NAMALWA (cell line): ENCODE data around the gene SHCBP1L.

Experiments used
- DNase-seq: peaks from one replicate; pipeline ENCODE4 v3.0.0-alpha.2; 2015; ENCODE audit warnings: low spot score

SHCBP1L gene

GRCh38 chr1:182952677-182953444 is at the start of gene SHCBP1L:
SHCBP1L (minus strand) TSS chr1:182953166; CDS start chr1:182953133, 33 bp downstream.
- no peak for DNase-seq

GRCh38 chr1:183002267-183002666 is 49.3 kb upstream of the SHCBP1L start:
- DNase-seq: no peak

GRCh38 chr1:183000167-183000962 is 47.4 kb upstream of the SHCBP1L start:
- DNase-seq: no peak

GRCh38 chr1:182998482-182998881 is 45.5 kb upstream of the SHCBP1L start:
- no peak for DNase-seq

GRCh38 chr1:182996816-182997215 is 43.9 kb upstream of the SHCBP1L start:
- no peak for DNase-seq

- DNase-seq: no peak
These were observed 42.9 kb upstream of the SHCBP1L start for GRCh38 chr1:182995894-182996293.

- DNase-seq: no peak
These were observed 40.8 kb upstream of the SHCBP1L start for GRCh38 chr1:182993746-182994145.

- DNase-seq: no peak
These were observed 37.6 kb upstream of the SHCBP1L start for GRCh38 chr1:182990413-182991144.

- DNase-seq: no peak
These were observed 32.9 kb upstream of the SHCBP1L start for GRCh38 chr1:182985876-182986275.

GRCh38 chr1:182984621-182985020 is 31.7 kb upstream of the SHCBP1L start:
- no peak for DNase-seq

- DNase-seq: no peak
These were observed 31.2 kb upstream of the SHCBP1L start for GRCh38 chr1:182984138-182984537.

- DNase-seq: no peak
These were observed 25.3 kb upstream of the SHCBP1L start for GRCh38 chr1:182978151-182978853.

GRCh38 chr1:182977480-182977879 is 24.5 kb upstream of the SHCBP1L start:
- no peak for DNase-seq

- no peak for DNase-seq
These were observed 21.7 kb upstream of the SHCBP1L start for GRCh38 chr1:182974506-182975191.

GRCh38 chr1:182972829-182973228 is 19.9 kb upstream of the SHCBP1L start:
- no peak for DNase-seq

- DNase-seq: no peak
These were observed 19.3 kb upstream of the SHCBP1L start for GRCh38 chr1:182972231-182972630.

GRCh38 chr1:182971219-182971618 is 18.3 kb upstream of the SHCBP1L start:
- DNase-seq: no peak

- no peak for DNase-seq
These were observed 16.1 kb upstream of the SHCBP1L start for GRCh38 chr1:182968836-182969734.

GRCh38 chr1:182968151-182968741 is 15.3 kb upstream of the SHCBP1L start:
- DNase-seq: no peak

- DNase-seq: no peak
These were observed 12.9 kb upstream of the SHCBP1L start for GRCh38 chr1:182965861-182966260.
